Measurements from ENCODE around the gene LMTK2.

Gene LMTK2

DNA sequence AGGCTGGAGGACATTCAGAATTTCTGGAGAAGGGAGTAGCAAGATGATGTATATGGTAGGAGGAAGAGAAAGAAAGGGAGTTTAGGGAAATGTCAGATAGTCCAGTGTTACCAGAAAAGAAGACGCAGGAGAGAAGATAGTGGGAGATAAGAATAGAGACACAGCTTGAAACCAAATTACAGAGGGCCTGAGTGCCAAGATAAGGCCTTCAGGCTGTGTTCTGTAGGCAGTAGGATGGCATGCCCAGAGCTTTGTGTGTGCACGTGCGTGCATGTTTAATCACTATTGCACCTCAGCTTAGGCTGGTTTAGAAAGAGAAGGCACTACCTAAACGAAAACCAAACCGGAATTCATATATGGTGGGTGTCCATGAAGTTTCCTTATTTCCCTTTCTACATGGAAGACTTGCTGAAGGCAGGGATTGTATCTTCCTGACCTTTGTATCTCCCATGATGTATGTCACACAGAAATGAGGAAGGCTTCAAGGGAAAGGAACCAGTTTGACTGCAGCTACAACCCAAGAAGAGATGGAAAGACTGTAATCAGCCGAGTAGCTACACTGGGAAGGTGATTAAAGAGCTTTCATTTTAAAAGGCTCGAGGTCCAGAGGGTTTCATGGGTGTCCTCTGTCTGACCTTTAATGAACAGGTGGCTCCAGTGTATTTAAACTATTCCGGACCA, 68.7 kb downstream of the LMTK2 start:
- DNase-seq (ENCODE audit: low read depth): no peak

DNA sequence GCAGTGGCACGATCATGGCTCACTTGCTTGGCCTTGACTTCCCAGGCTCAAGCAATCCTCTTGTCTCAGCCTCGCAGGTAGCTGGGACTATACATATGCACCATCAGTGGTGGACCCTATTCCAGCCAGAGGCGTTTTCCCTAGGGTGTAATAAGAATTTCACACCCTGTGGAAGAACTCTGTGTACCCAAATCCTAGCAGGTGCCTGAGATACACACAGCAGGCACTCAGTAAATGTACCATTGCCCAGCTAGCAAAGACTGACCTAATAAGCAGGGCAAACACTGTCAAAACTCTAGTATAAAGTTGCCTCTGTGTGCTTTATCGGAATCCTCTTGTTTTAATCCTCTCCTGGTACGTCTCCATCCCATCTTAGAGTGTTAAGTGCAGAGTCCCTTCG, 70.9 kb downstream of the LMTK2 start:
- DNase-seq (ENCODE audit: low read depth): no peak

GRCh38 chr7:98178321-98178720, 71.7 kb downstream of the LMTK2 start:
- DNase-seq (ENCODE audit: low read depth): no peak

DNA sequence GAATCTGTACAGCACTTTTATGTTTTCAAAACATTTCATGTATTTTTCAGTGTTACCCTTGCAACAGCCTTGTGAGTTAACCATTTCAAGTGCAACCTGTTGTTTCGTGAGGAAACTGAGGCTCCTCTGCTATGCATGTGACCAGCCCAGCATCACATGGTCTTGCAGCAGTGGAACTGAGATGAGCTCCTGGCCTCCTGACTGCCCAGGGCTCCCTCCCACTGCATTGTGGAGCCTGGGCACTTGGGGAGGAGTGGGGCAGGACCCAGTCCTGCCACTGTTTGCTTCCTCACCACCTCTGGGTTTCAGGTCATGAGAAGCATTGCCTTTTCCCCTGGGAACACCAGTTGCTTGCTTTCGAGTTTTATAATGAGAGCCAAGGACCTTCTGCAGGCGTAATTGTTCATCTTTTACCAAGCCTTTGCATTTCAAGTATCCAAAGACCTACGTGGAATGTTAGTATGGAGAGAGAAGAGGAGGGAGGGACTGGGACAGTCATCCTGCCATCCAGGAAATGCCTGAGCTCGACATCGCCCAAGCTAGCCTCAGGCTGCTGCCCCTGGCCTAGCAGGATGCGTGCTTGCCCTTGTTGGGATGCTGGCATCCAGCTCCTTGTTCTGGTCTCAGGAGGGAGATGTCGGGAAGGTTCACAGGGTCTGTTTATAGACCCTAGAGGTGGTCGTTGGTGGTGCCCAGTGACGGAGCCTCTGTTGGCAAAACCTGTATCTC, 72.3 kb downstream of the LMTK2 start:
- DNase-seq (ENCODE audit: low read depth): no peak

- no peak for DNase-seq (ENCODE audit: low read depth)
Observed at GRCh38 chr7:98180751-98181150, 74.1 kb downstream of the LMTK2 start.

- no peak for DNase-seq (ENCODE audit: low read depth)
Observed at GRCh38 chr7:98185101-98185500, 78.4 kb downstream of the LMTK2 start.

GRCh38 chr7:98186452-98187137, 79.9 kb downstream of the LMTK2 start:
- no peak for DNase-seq (ENCODE audit: low read depth)

DNA sequence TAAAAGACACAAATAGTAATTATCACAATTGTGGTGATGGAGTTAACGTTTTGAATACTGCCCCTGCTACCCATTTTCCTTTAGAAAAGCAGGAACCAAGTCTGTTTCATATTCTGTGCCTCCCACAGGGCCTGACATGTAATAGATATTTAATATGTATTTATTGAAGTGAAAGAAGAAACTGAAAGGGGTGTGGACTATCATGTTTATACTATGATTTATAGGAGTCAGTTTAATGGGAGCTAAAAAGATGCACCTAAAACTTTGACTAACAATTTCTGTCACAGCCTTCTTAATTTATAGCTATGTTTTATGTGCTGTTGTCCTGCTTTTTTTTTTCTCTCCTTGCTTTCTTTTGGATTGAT, 80.5 kb downstream of the LMTK2 start:
- DNase-seq (ENCODE audit: low read depth): no peak

DNA sequence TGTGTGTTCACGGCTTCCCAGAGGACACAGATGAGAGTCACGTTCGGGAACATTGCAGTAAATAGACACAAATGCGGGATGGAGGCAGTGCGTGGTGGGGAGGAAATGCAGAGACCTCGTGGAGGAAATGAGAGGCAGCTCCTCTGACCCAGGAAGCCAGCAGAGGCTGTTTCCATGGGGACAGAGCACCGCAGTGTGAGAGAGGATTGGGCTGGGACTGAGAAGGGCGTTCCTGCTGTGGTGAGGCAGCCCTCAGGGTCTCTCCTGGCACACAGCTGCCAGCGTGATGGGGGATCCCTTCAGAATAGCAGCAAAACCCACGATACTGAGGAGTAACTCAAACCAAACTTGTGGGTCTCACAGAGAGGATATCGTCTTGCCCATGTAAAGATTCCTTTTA, 82.9 kb downstream of the LMTK2 start:
- no peak for DNase-seq (ENCODE audit: low read depth)

GRCh38 chr7:98191668-98192431, 85.2 kb downstream of the LMTK2 start:
- DNase-seq (ENCODE audit: low read depth): no peak

- no peak for DNase-seq (ENCODE audit: low read depth)
Observed at GRCh38 chr7:98192781-98193457, 86.3 kb downstream of the LMTK2 start.

GRCh38 chr7:98193474-98194180, 87.0 kb downstream of the LMTK2 start:
- no peak for DNase-seq (ENCODE audit: low read depth)

DNA sequence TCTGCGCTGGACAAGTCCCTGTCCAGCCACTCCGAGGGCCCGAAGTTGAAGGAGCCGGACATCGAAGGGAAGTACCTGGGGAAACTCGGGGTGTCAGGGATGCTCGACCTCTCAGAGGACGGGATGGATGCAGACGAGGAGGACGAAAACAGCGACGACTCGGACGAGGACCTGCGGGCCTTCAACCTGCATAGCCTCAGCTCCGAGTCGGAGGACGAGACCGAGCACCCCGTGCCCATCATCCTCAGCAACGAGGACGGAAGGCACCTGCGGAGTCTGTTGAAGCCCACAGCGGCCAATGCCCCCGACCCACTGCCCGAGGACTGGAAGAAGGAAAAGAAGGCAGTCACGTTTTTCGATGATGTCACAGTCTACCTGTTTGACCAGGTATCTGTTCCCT, 87.5 kb downstream of the LMTK2 start:
- no peak for DNase-seq (ENCODE audit: low read depth)

- DNase-seq (ENCODE audit: low read depth): no peak
Observed at GRCh38 chr7:98194672-98195457, 88.2 kb downstream of the LMTK2 start.

GRCh38 chr7:98196706-98197605, 90.3 kb downstream of the LMTK2 start:
- DNase-seq (ENCODE audit: low read depth): no peak

- no peak for DNase-seq (ENCODE audit: low read depth)
Observed at GRCh38 chr7:98199131-98199530, 92.5 kb downstream of the LMTK2 start.

DNA sequence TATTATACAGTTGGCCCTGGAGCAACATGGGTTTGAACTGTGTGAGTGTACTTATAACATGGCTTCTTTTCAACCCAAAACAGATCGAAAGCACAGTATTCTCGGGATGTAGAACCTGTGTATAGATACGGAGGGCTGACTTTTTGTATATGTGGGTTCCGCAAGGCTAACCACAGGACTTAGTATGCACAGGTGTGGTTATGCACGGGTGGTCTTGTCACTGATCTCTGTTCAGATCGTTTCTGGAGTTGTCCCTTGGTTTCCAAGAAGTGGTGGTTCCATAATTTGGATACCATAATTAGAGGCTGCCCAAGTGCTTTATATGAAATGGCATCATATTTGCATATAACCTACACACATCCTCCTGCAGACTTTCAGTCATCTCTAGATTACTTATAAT, 93.7 kb downstream of the LMTK2 start:
- DNase-seq (ENCODE audit: low read depth): no peak

DNA sequence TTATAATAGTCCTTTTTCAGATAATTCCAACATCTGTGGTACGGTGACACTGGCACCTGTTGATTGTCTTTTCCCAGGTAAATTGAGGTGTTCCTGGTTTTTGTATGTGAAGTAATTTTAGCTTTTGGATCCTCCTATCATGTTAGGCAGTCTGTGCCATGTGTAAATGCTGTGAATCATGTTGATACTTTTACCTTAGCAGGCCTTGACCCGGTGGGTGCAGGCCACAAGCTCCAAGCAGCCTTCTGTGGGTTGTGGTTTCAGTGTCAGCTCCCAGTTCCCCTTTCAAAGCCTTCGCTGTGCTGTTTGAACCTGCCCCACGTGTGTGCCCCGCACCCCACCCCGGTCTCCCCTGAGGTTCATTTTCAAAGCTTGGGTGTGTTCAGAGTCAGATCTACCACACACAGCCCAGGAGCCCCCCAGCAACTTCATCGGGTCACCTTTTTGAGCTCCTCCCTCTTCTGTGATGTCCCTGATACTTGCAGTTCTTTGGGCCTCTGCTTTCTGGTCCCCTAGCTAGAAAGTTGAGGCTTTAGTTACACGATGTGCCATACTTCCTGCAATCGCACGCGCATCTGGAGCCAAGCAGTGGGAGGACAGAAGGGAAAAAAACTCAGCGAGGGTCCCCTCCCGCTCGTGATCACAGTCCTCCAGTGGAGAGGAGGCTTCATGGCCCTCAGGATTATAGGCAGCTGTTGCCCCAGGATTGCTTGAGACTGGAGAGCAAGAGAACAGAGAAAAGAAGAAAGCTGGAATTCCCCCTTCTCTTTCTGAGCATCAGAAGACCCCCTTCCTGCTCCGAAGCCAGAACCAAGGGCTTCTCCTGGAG, 95.9 kb downstream of the LMTK2 start:
- peak; percentile 71 for DNase-seq (ENCODE audit: low read depth)

Measured in activated T-cell treated with anti-CD3 and anti-CD28 coated beads for 48 hours (primary cell).